ENCODE results near the gene PHACTR3. TPM values are rescaled to one million over a fixed set of nuclear protein-coding genes. Genes with fewer than 3 reads are reported as not detected.

The PHACTR3 gene
- polyA plus RNA-seq, 1 donor (not counting 4 experiments of a cell fraction or from before 2014, with no cell fraction given), result 2.6 TPM

DNA sequence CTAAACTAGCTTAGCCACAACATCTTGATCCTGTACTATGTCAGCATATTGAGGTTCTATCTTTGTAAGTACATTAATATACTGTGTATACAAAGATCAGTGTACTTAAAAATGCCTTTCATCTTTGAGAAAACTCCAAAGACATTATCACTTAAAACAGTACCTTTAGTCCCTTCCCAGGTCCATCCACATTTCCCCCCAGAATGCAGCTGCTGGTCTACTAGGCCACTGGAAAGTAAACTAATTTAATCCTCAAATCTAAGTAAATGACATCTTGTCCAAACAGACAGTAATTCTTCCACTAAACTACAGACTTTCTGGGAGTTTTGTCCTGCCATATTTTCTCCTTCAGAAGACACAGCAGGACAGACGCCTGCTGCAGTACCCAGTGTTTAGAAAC lies 260.4 kb downstream of the PHACTR3 start:
- no peak overlapping the region for H3K4me3 ChIP-seq (ENCODE audit: control insufficient read depth in 2 of 3, extremely low read depth in 1 of 3, insufficient read depth in 2 of 3, low read depth in 1 of 3, low read length in 3 of 3)
- no peaks in the 10 kb centered on the region for H3K4me1 ChIP-seq (ENCODE audit: control insufficient read depth, extremely low read depth, insufficient read depth, low read length)
- H2AFZ ChIP-seq (ENCODE audit: control insufficient read depth, low read length), result no peak overlapping the region
- no peaks in the 10 kb centered on the region for H4K20me1 ChIP-seq (ENCODE audit: control insufficient read depth, extremely low read depth, insufficient read depth, low read length)
- no peaks in the 10 kb centered on the region for H3K9me3 ChIP-seq (ENCODE audit: control insufficient read depth, low read depth, low read length)
- H3K27ac ChIP-seq (ENCODE audit: control insufficient read depth, insufficient read depth, low read length), result no peak overlapping the region
- no peaks in the 10 kb centered on the region for H3K79me2 ChIP-seq (ENCODE audit: control insufficient read depth, insufficient read depth, low read length)
- dilution Hi-C loops (cut with MboI; ENCODE audit: extremely low pct_ligation_motif_present, low sequenced_read_pairs), result no loop called here
- FAIRE-seq (no peak), DNase-seq (ENCODE audit: low read depth, low spot score) (no peak)
- H3K36me3 ChIP-seq (ENCODE audit: control insufficient read depth in 2 of 2, extremely low read depth in 1 of 2, insufficient read depth in 2 of 2, low read length in 2 of 2), result no peaks in the 10 kb centered on the region
- H3K4me2 ChIP-seq (ENCODE audit: control insufficient read depth, extremely low read depth, insufficient read depth, low read depth, low read length), result no peak overlapping the region
- no peaks in the 10 kb centered on the region for H3K27me3 ChIP-seq (ENCODE audit: control insufficient read depth, extremely low read depth, insufficient read depth, low read length)
- TF ChIP-seq, protein P1, sequence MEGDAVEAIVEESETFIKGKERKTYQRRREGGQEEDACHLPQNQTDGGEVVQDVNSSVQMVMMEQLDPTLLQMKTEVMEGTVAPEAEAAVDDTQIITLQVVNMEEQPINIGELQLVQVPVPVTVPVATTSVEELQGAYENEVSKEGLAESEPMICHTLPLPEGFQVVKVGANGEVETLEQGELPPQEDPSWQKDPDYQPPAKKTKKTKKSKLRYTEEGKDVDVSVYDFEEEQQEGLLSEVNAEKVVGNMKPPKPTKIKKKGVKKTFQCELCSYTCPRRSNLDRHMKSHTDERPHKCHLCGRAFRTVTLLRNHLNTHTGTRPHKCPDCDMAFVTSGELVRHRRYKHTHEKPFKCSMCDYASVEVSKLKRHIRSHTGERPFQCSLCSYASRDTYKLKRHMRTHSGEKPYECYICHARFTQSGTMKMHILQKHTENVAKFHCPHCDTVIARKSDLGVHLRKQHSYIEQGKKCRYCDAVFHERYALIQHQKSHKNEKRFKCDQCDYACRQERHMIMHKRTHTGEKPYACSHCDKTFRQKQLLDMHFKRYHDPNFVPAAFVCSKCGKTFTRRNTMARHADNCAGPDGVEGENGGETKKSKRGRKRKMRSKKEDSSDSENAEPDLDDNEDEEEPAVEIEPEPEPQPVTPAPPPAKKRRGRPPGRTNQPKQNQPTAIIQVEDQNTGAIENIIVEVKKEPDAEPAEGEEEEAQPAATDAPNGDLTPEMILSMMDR (optimal IDR thresholded peaks at IDR 0.05 in 1 of 3, IDR thresholded peaks at IDR 0.05 in 1 of 3, conservative IDR thresholded peaks at IDR 0.05 in 1 of 3; ENCODE audit: extremely low read depth in 1 of 3, insufficient read depth in 2 of 3, low read length in 3 of 3), result no peak
- no peak for TF ChIP-seq EZH2 (IDR thresholded peaks at IDR 0.05; ENCODE audit: low read length)
- H3K9ac ChIP-seq (ENCODE audit: control insufficient read depth, extremely low read depth, insufficient read depth, low read length), result no peak overlapping the region
- no peaks in the 10 kb centered on the region for H3K9me1 ChIP-seq (ENCODE audit: control insufficient read depth, extremely low read depth, insufficient read depth, low read length)

DNA sequence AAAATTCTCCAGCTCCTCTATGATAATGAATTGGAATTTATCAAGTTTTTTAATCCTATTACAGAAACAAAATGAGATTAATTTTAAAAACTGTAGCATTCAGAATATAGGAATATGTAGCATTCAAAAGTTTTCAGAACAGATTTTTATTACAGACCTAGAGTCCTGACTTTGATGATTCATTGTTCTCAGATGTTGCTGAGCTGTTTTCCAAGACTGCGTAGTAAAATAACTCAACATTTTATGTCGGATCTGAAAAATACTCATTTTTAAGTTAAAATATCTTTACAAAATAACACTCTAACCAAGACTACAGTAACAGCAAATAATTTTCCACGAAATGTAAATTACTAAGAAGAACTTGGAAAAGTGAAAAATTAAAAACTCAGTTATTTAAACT lies 262.0 kb downstream of the PHACTR3 start:
- no peak for FAIRE-seq
- no peak overlapping the region for H3K4me3 ChIP-seq (ENCODE audit: control insufficient read depth in 2 of 3, extremely low read depth in 1 of 3, insufficient read depth in 2 of 3, low read depth in 1 of 3, low read length in 3 of 3)
- TF ChIP-seq, protein P1 (optimal IDR thresholded peaks at IDR 0.05 in 1 of 3, IDR thresholded peaks at IDR 0.05 in 1 of 3, conservative IDR thresholded peaks at IDR 0.05 in 1 of 3; ENCODE audit: extremely low read depth in 1 of 3, insufficient read depth in 2 of 3, low read length in 3 of 3), result no peak
- TF ChIP-seq EZH2 (IDR thresholded peaks at IDR 0.05; ENCODE audit: low read length), result no peak
- H3K27ac ChIP-seq (ENCODE audit: control insufficient read depth, insufficient read depth, low read length), result no peak overlapping the region
- H3K36me3 ChIP-seq (ENCODE audit: control insufficient read depth in 2 of 2, extremely low read depth in 1 of 2, insufficient read depth in 2 of 2, low read length in 2 of 2), result no peaks in the 10 kb centered on the region
- H3K9me1 ChIP-seq (ENCODE audit: control insufficient read depth, extremely low read depth, insufficient read depth, low read length), result no peaks in the 10 kb centered on the region
- H3K27me3 ChIP-seq (ENCODE audit: control insufficient read depth, extremely low read depth, insufficient read depth, low read length), result no peaks in the 10 kb centered on the region
- dilution Hi-C loops (cut with MboI; ENCODE audit: extremely low pct_ligation_motif_present, low sequenced_read_pairs), result no loop called here
- H3K4me2 ChIP-seq (ENCODE audit: control insufficient read depth, extremely low read depth, insufficient read depth, low read depth, low read length), result no peak overlapping the region
- no peaks in the 10 kb centered on the region for H4K20me1 ChIP-seq (ENCODE audit: control insufficient read depth, extremely low read depth, insufficient read depth, low read length)
- H3K79me2 ChIP-seq (ENCODE audit: control insufficient read depth, insufficient read depth, low read length), result no peaks in the 10 kb centered on the region
- H3K4me1 ChIP-seq (ENCODE audit: control insufficient read depth, extremely low read depth, insufficient read depth, low read length), result no peaks in the 10 kb centered on the region
- no peak overlapping the region for H2AFZ ChIP-seq (ENCODE audit: control insufficient read depth, low read length)
- no peak overlapping the region for H3K9ac ChIP-seq (ENCODE audit: control insufficient read depth, extremely low read depth, insufficient read depth, low read length)
- DNase-seq (ENCODE audit: low read depth, low spot score), result no peak
- no peaks in the 10 kb centered on the region for H3K9me3 ChIP-seq (ENCODE audit: control insufficient read depth, low read depth, low read length)
